GM12872 (cell line): ENCODE data around the gene TGFA.

Experiments
- TF ChIP-seq, protein P1 (sequence below): IDR thresholded peaks from 3 replicates; pipeline ENCODE4 v1.5.1; 2011; ENCODE audit warnings: low read depth, mild to moderate bottlenecking, low read length, moderate library complexity; ENCODE audit not compliant: insufficient read depth

TGFA gene

DNA sequence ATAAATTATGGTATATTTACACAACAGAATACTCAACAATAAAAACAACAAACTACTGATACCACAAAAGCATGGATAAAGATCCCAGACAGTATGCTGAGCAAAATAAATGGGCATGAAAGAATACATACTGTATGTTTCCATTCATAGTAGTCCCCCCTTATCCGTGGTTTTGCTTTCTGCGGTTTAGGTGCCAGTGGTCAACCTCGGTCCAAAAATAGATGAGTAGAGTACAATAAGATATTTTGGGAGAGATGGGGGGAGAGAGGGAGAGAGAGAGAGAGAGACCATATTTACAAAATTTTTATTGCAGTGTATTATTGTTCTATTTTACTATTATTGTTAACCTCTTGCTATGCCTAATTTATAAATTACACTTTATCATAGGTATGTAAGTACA lies 21.0 kb upstream of the TGFA start:
- TF ChIP-seq, protein P1, sequence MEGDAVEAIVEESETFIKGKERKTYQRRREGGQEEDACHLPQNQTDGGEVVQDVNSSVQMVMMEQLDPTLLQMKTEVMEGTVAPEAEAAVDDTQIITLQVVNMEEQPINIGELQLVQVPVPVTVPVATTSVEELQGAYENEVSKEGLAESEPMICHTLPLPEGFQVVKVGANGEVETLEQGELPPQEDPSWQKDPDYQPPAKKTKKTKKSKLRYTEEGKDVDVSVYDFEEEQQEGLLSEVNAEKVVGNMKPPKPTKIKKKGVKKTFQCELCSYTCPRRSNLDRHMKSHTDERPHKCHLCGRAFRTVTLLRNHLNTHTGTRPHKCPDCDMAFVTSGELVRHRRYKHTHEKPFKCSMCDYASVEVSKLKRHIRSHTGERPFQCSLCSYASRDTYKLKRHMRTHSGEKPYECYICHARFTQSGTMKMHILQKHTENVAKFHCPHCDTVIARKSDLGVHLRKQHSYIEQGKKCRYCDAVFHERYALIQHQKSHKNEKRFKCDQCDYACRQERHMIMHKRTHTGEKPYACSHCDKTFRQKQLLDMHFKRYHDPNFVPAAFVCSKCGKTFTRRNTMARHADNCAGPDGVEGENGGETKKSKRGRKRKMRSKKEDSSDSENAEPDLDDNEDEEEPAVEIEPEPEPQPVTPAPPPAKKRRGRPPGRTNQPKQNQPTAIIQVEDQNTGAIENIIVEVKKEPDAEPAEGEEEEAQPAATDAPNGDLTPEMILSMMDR = no peak

DNA sequence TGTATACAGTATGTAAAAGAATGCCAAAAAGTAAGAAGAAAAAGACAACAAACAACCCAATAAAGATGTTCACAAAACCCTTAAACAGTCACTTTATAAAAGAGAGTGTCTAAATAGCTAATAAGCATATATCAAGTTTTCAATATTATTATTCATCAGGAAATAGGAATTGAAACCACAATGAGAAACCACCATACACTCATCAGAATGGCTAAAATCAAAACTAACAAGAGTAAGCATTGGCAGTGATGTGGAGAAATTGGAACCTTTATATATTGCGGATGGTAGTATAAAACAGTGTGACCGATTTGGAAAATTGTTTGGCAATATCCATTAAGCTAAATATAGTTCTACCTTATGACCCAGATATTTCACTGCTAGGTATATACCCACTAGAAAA lies 20.5 kb upstream of the TGFA start:
- TF ChIP-seq, protein P1 = no peak

DNA sequence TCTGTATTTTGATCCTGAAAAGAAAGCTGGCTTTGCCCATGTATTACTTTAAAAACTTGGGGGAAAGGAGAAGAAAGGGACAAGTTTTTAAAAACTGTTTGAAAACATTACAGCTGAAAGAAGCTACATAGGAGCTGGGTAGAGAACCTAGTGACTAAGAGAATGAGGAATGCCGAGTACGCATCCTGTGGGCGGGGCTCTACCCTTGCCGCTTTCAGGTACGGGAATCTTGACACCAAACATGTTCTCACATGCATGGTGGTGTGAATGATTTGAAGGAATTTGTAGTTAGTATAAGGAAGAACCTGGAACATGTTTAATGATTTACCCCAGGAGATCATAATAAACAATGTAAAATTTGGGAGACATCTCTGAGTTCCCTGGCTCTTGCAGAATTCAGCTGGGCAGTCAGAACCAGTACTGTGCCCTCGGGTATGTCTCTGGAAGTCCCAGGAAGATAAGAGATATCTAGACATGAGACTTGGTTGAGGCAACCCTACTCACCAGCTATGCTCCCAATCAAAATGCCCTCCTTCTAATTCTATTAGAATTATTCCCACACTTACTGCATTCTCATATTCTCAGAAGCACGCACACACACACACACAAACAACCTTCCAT lies 16.5 kb upstream of the TGFA start:
- TF ChIP-seq, protein P1 = no peak

DNA sequence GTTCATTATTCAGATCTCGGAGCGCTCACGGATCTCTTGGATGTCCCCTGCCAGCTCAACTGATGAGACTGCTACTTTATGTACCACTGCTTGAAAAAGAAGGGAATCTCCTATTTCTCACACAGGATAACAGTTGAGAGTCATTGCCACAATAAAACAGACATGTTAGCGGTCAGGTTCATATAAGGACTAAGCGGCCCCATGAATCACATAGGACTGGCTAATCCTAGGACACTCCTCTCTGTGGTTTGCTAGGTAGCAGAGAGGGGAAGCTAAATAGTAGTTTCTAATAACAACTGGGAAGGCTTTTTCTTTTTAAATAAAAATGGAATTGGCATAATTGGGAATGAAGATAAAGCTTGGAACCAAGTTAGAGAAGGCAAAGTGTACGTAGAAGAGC lies 15.9 kb upstream of the TGFA start:
- TF ChIP-seq, protein P1 = no peak

DNA sequence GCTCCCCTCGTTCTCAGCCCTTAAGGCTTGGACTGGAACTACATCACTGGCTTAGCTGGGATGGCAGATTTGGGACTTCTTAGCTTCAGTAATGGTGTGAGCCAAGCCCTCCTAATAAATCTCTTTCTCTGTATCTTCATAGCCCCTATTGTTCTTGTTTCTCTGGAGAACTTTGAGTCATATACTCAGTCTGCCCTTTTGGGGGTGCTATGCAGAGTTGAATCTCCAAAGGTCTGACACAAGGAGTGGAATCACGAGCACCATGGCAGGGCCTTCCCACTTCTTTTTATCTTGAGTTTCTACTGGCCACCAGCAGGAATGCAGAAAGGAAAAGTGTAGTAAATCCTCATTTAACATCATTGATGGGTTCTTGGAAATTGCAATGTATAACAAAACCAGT lies 13.3 kb upstream of the TGFA start:
- TF ChIP-seq, protein P1 = no peak

DNA sequence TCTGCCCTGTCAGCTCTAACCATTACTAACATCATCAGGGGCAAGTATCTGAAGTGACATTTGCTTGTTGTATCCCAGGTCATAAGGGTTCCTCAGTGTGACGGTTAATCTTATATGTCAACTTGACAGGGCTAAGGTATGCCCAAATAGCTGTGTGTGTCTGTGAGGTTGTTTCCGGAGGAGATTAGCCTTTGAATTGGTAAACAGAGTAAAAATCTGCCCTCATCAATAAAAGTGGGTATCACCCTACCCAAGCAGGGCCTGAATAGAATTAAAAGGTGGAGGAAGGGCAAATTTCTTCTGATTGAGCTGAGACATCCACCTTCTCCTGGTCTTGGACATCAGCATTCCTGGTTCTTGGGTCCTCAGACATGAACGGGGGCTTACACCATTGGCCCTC lies 12.8 kb upstream of the TGFA start:
- TF ChIP-seq, protein P1 = no peak

DNA sequence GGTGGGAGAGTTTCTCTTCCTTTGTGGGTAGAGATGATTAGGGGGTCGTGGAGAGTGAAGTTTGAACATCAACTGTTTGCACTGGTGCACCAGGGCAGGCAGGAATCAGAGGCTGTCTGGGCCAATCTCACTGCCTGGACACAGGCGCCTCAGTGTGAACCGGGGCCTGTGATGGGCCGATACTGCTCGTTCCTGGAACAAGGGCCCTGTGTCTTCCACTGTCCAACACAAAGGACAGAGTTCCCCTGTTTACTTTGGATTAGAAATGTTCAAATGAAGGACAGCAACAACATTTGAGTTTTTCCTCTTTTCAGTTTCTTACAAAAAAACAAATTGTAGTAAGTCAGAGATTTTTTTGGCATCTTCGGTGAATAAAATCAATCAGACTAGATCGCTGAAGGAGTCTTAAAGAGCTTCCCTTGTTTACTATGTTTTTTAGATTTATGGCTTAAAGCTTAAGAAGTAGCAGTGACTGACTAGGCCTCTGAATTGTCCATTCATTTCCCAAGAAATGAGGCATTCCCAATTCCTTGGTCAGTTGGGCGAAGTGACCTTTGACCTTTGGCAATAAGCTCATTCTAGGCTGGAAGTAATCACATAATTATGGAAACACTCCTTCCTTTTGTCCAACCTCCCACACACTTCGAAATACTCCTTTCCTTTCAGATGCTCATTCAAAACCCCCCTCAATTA lies 11.6 kb upstream of the TGFA start:
- TF ChIP-seq, protein P1 = no peak
